GM12891 (cell line): ENCODE results near the gene GIGYF2.

Source experiments
- POLR2A ChIP-seq: IDR thresholded peaks from 2 replicates; pipeline ENCODE4 v1.6.1; 2011; ENCODE audit warnings: low read depth, low read length, control low read depth
- POLR2AphosphoS5 ChIP-seq: IDR thresholded peaks from 2 replicates; pipeline ENCODE4 v1.6.1; 2011; ENCODE audit warnings: low read depth, low read length, control low read depth
- TAF1 ChIP-seq: IDR thresholded peaks from 2 replicates; pipeline ENCODE4 v1.6.1; 2011; ENCODE audit warnings: low read depth, low read length, control low read depth

- TF ChIP-seq POLR2A (no peak), TAF1 (no peak), POLR2AphosphoS5 (no peak)
Measured at GRCh38 chr2:232890896-232891601, 193.9 kb downstream of the GIGYF2 start.
